ENCODE measurements around the gene PCDHGB5. TPM values are rescaled to one million over a fixed set of nuclear protein-coding genes. Genes with fewer than 3 reads are reported as not detected.

Gene PCDHGB5
- polyA plus RNA-seq, 1 of the 3 experiments (the other 2 are of a cell fraction), result 0.15 TPM

DNA sequence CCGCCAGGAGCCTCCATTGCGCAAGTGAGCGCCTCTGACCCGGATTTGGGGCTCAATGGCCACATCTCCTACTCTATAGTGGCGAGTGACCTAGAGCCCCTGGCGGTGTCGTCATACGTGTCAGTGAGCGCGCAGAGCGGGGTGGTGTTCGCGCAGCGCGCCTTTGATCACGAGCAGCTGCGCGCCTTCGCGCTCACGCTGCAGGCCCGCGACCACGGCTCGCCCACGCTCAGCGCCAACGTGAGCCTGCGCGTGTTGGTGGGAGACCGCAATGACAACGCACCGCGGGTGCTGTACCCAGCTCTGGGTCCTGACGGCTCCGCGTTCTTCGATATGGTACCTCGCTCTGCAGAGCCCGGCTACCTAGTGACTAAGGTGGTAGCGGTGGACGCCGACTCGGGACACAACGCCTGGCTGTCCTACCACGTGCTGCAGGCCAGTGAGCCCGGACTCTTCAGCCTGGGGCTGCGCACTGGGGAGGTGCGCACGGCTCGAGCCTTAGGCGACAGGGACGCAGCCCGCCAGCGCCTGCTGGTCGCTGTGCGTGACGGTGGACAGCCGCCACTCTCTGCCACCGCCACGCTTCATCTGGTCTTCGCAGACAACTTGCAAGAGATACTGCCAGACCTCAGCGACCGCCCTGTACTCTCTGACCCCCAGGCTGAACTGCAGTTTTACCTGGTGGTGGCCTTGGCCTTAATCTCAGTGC is 12.0 kb downstream of the PCDHGB5 start (continued):
- no peak for TF ChIP-seq RAD21 (IDR thresholded peaks at IDR 0.05; ENCODE audit: low read length)
- TF ChIP-seq POLR2AphosphoS5 (IDR thresholded peaks at IDR 0.05; ENCODE audit: low read depth, low read length), result no peak
- no peak for TF ChIP-seq NRF1 (IDR thresholded peaks at IDR 0.05; ENCODE audit: low read depth, low read length)
- TF ChIP-seq, protein P1, sequence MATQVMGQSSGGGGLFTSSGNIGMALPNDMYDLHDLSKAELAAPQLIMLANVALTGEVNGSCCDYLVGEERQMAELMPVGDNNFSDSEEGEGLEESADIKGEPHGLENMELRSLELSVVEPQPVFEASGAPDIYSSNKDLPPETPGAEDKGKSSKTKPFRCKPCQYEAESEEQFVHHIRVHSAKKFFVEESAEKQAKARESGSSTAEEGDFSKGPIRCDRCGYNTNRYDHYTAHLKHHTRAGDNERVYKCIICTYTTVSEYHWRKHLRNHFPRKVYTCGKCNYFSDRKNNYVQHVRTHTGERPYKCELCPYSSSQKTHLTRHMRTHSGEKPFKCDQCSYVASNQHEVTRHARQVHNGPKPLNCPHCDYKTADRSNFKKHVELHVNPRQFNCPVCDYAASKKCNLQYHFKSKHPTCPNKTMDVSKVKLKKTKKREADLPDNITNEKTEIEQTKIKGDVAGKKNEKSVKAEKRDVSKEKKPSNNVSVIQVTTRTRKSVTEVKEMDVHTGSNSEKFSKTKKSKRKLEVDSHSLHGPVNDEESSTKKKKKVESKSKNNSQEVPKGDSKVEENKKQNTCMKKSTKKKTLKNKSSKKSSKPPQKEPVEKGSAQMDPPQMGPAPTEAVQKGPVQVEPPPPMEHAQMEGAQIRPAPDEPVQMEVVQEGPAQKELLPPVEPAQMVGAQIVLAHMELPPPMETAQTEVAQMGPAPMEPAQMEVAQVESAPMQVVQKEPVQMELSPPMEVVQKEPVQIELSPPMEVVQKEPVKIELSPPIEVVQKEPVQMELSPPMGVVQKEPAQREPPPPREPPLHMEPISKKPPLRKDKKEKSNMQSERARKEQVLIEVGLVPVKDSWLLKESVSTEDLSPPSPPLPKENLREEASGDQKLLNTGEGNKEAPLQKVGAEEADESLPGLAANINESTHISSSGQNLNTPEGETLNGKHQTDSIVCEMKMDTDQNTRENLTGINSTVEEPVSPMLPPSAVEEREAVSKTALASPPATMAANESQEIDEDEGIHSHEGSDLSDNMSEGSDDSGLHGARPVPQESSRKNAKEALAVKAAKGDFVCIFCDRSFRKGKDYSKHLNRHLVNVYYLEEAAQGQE (IDR thresholded peaks at IDR 0.05; ENCODE audit: low read depth, low read length), result no peak
- TF ChIP-seq MEF2A (IDR thresholded peaks at IDR 0.05; ENCODE audit: borderline replicate concordance, low read depth), result no peak

DNA sequence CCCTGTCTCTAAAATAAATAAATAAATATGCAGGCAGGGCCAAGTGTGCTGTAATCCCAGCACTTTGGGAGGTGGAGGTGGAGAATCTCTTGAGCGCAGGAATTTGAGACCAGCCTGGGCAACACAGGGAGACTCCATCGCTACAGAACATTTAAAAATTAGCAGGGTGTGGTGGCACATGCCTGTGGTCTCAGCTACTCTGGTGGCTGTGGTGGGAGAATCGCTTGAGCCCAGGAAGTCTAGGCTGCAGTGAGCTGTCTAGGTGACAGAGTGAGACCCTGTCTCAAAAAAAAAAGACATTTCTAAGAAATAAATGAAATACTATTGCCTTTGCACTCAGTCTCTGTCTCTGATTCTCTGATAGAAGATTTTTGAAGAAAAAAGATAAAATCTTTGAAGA is 13.8 kb downstream of the PCDHGB5 start:
- H2AFZ ChIP-seq (ENCODE audit: low read depth), result no peak overlapping the region
- CTCF ChIA-PET, result no interaction called here
- H3K9ac ChIP-seq, result no peak overlapping the region
- no peak overlapping the region for H3K4me2 ChIP-seq
- no peaks in the 10 kb centered on the region for H3K9me2 ChIP-seq
- H3K4me3 ChIP-seq (ENCODE audit: low read depth in 2 of 2, low read length in 1 of 2), result no peak overlapping the region
- no peaks in the 10 kb centered on the region for H4K20me1 ChIP-seq (ENCODE audit: insufficient read depth)
- no peak overlapping the region for H3K27ac ChIP-seq (ENCODE audit: low read depth in 2 of 2, low read length in 1 of 2)
- TF ChIP-seq, protein P2, sequence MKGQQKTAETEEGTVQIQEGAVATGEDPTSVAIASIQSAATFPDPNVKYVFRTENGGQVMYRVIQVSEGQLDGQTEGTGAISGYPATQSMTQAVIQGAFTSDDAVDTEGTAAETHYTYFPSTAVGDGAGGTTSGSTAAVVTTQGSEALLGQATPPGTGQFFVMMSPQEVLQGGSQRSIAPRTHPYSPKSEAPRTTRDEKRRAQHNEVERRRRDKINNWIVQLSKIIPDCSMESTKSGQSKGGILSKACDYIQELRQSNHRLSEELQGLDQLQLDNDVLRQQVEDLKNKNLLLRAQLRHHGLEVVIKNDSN (IDR thresholded peaks at IDR 0.05; ENCODE audit: borderline replicate concordance, low read depth), result no peak
- TF ChIP-seq MEF2A (IDR thresholded peaks at IDR 0.05; ENCODE audit: borderline replicate concordance, low read depth) (no peak), EP300 (IDR thresholded peaks at IDR 0.05; ENCODE audit: borderline replicate concordance in 1 of 2, low read depth in 1 of 2, low read length in 1 of 2) (no peak), SIN3A (IDR thresholded peaks at IDR 0.05; ENCODE audit: borderline replicate concordance, low read depth, low read length) (no peak), MXI1 (IDR thresholded peaks at IDR 0.05; ENCODE audit: low read depth, low read length) (no peak), RAD21 (IDR thresholded peaks at IDR 0.05; ENCODE audit: low read length) (no peak)
- WGBS (ENCODE audit: low lambda C conversion rate), result 62% methylated on average over 3 of the region's 3 CpGs
- DNase-seq, result no peak
- no peaks in the 10 kb centered on the region for H3K27me3 ChIP-seq (ENCODE audit: insufficient read depth)
- H3K36me3 ChIP-seq (replicated peaks in 1 of 2; ENCODE audit: control insufficient read depth in 1 of 2, insufficient read depth in 2 of 2, low read length in 1 of 2), result peaks cover 0 to 9% of the 10 kb centered on the region in 2 experiments
- no peaks in the 10 kb centered on the region; the same call in 1 of the 2 replicates for H3K9me3 ChIP-seq
- POLR2A ChIA-PET, result no interaction called here
- no peaks in the 10 kb centered on the region for H3K79me2 ChIP-seq (ENCODE audit: insufficient read depth)
- H3F3A ChIP-seq (replicated peaks; ENCODE audit: insufficient read depth), result no peaks in the 10 kb centered on the region
- no peaks in the 10 kb centered on the region for H3K4me1 ChIP-seq (ENCODE audit: control insufficient read depth in 1 of 2, insufficient read depth in 2 of 2, low read depth in 1 of 2, low read length in 1 of 2)

Measured in SK-N-SH (cell line).